NCI-H2227 (cell line): ENCODE measurements around the gene HERC4.
"Not testable (repeated sequence)": the region's sequence is repeated elsewhere in the genome, so short reads cannot be mapped to it uniquely, and the experiment has no call there.

Source experiments
- DNase-seq: peaks from one replicate; lab custom pipeline; 2025; ENCODE audit not compliant: unreplicated experiment; lab: John Stamatoyannopoulos, UW

HERC4 gene

DNA sequence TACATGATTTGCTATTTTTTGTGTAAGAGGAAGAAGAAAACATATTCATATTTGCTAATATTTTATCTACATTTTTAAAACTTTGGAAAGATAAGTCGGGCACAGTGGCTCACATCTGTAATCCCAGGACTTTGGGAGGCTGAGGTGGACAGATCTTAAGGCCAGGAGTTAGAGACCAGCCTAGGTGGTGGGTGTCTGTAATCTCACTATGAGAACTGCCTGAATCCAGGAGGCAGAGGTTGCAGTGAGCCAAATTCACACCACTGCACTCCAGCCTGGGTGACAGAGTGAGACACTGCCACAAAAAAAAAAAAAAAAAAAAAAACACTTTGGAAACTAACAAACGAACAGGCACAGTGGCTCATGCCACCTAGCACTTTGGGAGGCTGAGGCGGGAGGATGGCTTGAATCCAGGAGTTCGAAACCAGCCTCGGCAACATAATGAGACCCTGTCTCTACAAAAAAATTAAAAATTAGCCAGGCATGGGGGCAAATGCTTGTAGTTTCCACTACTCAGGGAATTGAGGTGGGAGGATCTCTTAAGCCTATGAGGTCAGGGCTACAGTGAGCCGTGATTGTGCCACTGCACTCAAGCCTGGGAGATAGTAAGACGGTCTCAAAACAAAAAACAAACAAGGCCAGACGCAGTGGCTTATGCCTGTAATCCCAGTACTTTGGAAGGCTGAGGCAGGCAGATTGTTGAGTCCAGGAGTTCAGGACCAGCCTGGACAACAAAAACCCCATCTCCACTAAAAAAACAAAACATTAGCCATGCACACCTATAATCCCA lies 25.6 kb downstream of the HERC4 start:
- DNase-seq, result no peak

GRCh38 chr10:68047554-68048327 lies 27.3 kb downstream of the HERC4 start:
- DNase-seq, result no peak

GRCh38 chr10:68047122-68047521 lies 28.0 kb downstream of the HERC4 start:
- DNase-seq, result no peak

DNA sequence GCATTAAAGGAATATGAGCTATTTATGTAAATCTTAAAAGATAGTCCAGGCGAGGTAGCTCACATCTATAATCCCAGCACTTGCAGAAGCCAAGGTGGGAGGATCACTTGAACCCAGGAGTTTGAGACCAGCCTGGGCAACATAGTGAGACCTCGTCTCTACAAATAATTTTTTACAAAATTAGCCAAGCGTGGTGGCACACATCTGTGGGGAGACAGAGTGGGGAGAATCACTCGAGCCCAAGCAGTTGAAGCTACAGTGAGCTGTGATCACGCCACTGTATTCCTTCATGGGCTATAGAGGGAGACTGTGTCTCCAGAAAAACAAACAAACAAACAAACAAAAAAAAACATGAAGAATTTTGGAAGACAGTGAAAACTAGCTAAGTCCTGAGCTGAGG lies 28.4 kb downstream of the HERC4 start:
- no peak for DNase-seq

- DNase-seq, result no peak
These were observed 32.1 kb downstream of the HERC4 start for GRCh38 chr10:68043030-68043429.

GRCh38 chr10:68032113-68032512 lies 43.0 kb downstream of the HERC4 start:
- no peak for DNase-seq

DNA sequence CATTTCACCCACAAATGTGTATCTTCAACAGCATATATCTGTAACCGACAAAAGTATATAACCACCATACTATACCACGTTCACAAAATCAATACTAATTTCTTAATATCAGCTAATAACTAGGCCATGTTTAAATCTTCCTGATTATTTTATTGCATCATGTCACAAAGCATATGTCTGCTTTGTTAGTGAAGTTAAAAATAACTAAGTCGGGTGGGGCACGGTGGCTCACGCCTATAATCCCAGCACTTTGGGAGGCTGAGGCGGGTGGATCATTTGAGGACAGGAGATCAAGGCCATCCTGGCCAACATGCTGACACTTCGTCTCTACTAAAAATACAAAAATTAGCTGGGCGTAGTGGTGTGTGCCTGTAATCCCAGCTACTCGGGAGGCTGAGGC lies 47.7 kb downstream of the HERC4 start:
- DNase-seq, result no peak

DNA sequence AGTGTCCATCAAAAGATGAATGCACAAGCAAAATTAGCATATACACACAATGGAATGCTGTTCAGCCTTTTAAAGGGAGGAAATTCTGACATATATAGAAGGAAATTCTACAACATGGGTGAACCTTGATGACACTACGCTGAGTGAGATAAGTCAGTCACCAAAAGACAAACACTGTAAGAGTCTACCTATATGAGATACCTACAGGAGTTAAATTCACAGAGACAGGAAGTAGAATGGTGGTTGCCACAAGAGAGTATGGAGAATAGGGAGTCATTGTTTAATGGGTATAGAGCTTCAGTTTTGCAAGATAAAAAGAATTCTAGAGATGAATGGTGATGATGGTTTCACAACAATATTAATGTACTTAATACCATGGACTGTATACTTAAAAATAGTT lies 51.8 kb downstream of the HERC4 start:
- no peak for DNase-seq

- not testable (repeated sequence) for DNase-seq
These were observed 52.8 kb downstream of the HERC4 start for GRCh38 chr10:68022324-68022723.

DNA sequence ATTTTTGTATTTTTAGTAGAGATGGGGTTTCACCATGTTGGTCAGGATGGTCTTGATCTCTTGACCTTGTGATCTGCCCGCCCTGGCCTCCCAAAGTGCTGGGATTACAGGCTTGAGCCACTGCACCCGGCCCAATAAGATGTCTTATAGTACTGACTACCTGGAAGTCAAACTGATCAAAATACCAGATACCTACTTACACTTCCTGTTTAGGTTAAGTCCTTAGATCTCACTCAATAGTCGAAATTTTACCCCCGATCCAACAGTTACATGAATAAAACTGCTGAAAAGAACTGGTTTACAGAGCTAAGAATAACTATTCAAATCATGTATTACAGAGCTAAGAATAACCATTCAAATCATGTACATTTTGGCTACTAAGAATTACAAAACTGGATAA lies 58.6 kb downstream of the HERC4 start:
- not testable (repeated sequence) for DNase-seq

- DNase-seq, result no peak
These were observed 64.6 kb downstream of the HERC4 start for GRCh38 chr10:68010426-68010940.

- no peak for DNase-seq
These were observed 67.7 kb downstream of the HERC4 start for GRCh38 chr10:68007356-68007755.

- no peak for DNase-seq
These were observed 73.5 kb downstream of the HERC4 start for GRCh38 chr10:68001539-68001938.

DNA sequence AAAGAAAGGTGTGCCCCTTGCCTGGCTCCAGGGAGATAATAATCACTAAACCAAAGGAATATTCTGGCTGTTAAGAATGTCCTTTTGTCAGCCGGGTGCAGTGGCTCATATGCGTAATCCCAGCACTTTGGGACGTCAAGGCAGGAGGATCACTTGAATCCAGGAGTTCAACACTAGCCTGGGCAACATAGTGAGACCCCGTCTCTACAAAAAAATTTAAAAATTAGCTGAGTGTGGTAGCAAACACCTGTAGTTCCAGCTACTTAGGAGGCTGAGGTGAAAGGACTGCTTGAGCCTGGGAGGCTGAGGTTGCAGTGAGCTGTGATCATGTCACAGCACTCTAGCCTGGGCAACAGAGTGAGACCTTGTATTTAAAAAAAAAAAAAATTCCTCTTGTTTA lies 74.1 kb downstream of the HERC4 start:
- DNase-seq, result no peak

DNA sequence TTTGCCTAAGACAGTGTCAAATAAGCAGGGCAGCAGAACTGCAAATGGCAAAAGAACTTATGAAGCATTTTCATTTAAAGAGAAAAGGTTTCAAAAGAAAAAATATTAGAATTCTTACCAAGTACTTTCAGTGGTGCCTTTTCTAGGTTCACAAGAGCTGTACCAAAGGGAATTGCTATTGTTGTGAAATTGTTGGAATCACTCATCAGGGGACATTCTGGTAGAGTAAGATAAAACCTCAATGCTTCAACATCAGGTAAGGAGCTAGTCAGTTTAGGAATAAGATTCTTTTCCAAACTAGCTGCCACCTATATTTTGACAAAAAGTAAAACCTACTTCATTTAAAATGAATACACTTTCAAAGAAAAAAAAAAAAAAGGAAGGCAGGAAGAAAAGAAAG lies 85.0 kb downstream of the HERC4 start:
- no peak for DNase-seq

DNA sequence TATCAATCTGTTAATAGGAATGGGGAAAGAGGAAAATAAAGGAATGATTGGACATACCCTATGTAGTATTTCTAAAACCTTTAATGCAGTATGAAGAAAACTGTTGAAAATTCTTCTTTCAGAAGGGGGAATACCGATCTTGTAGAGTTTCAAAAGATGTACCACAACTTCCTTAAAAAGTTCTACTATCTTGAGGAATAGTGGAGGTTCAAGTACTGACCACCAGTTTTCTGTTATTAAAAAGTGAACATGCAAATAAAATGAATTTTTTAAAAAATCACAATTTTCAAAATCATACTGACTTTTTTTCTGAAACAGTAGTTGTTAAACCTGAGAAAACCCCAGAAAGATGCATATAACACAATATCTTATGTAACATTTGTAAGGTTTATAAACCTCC lies 86.5 kb downstream of the HERC4 start:
- no peak for DNase-seq

DNA sequence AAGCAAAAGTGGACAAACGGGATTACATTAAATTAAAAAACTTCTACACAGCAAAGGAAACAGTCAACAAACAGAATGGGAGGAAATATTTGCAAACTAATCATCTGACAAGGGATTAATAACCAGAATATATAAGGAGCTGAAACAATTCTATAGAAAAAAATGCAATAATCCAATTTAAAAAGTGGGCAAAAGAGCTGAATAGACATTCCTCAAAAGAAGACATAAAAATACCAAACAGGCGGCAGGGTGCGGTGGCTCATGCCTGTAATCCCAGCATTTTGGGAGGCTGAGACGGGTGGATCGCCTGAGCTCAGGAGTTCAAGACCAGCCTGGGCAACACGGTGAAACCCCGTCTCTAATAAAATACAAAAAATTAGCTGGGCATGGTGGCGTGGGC lies 92.5 kb downstream of the HERC4 start:
- not testable (repeated sequence) for DNase-seq

DNA sequence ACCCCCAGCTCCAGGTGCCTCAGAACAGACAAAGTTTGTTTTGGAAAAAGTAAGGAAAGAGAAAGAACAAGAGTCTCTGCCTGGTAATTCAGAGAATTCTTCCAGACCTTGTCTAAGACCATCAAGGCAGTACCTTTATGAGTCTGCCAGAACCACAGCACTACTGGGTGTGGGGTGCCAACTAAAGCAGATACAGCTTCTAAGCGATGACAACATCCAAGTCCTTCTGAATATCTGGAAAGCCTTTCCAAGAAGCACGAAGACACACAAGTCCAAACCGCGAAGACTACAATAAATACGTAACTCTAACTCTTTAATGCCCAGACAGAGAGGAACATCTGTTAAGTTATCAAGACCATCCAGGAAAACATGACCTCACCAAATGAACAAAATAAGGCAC lies 96.3 kb downstream of the HERC4 start:
- DNase-seq, result no peak

GRCh38 chr10:67977251-67977650 lies 97.8 kb downstream of the HERC4 start:
- DNase-seq, result no peak

- no peak for DNase-seq
These were observed 98.5 kb downstream of the HERC4 start for GRCh38 chr10:67976292-67977245.

- no peak for DNase-seq
These were observed 99.2 kb downstream of the HERC4 start for GRCh38 chr10:67975871-67976270.
